WTC11 (cell line): ENCODE measurements around the gene MYO6.

Experiments used
- CTCF ChIP-seq: fragments of 200-600 bp; IDR thresholded peaks from 2 replicates; pipeline ENCODE4 v1.8.0; 2022; ENCODE audit warnings: antibody characterized with exemption
- ELF4 ChIP-seq: sonication (generic); formaldehyde crosslinking; IDR thresholded peaks from 2 replicates; pipeline ENCODE4 v1.8.1; 2022; ENCODE audit warnings: low read depth, mild to moderate bottlenecking, moderate library complexity, missing genetic modification reagents
- FOXK1 ChIP-seq: sonication (generic); formaldehyde crosslinking; IDR thresholded peaks from 2 replicates; pipeline ENCODE4 v1.8.0; 2022; ENCODE audit warnings: mild to moderate bottlenecking, moderate library complexity, missing genetic modification reagents
- FOXP1 ChIP-seq: sonication (generic); formaldehyde crosslinking; IDR thresholded peaks from 2 replicates; pipeline ENCODE4 v1.8.0; 2022; ENCODE audit warnings: missing genetic modification reagents, mild to moderate bottlenecking, moderate library complexity, borderline replicate concordance
- GABPB1 ChIP-seq: sonication (generic); formaldehyde crosslinking; IDR thresholded peaks from 2 replicates; pipeline ENCODE4 v1.8.1; 2023; ENCODE audit warnings: mild to moderate bottlenecking, missing genetic modification reagents
- GRHL2 ChIP-seq: fragments of 250-450 bp; sonication (Bioruptor Pico); IDR thresholded peaks from 2 replicates; pipeline ENCODE4 v1.8.0; 2022; ENCODE audit warnings: mild to moderate bottlenecking, moderate library complexity; ENCODE audit not compliant: insufficient replicate concordance, severe bottlenecking
- JUN ChIP-seq: sonication (generic); formaldehyde crosslinking; IDR thresholded peaks from 2 replicates; pipeline ENCODE4 v1.8.0; 2023; ENCODE audit warnings: mild to moderate bottlenecking, missing genetic modification reagents
- NR3C1 ChIP-seq: sonication (generic); formaldehyde crosslinking; conservative IDR thresholded peaks from 2 replicates; pipeline ENCODE4 v1.8.1; 2023; ENCODE audit warnings: low read depth, mild to moderate bottlenecking, missing genetic modification reagents
- SMAD3 ChIP-seq: sonication (generic); formaldehyde crosslinking; IDR thresholded peaks from 2 replicates; pipeline ENCODE4 v1.8.0; 2022; ENCODE audit warnings: missing genetic modification reagents, mild to moderate bottlenecking, borderline replicate concordance
- SP1 ChIP-seq: sonication (generic); formaldehyde crosslinking; conservative IDR thresholded peaks from 2 replicates; pipeline ENCODE4 v1.8.1; 2022; ENCODE audit warnings: missing genetic modification reagents
- ZNF263 ChIP-seq: sonication (generic); formaldehyde crosslinking; IDR thresholded peaks from 2 replicates; pipeline ENCODE4 v1.8.1; 2022; ENCODE audit warnings: low read depth, mild to moderate bottlenecking, moderate library complexity, missing genetic modification reagents
- ZNF416 ChIP-seq: fragments of 250-450 bp; sonication (Bioruptor Pico); IDR thresholded peaks from 2 replicates; pipeline ENCODE4 v1.9.0; 2021; ENCODE audit warnings: mild to moderate bottlenecking, inconsistent platforms
- TF ChIP-seq, protein P1 (sequence below): sonication (generic); formaldehyde crosslinking; conservative IDR thresholded peaks from 2 replicates; pipeline ENCODE4 v1.8.1; 2022; ENCODE audit warnings: mild to moderate bottlenecking, missing genetic modification reagents
- TF ChIP-seq, protein P2 (sequence below): sonication (generic); formaldehyde crosslinking; IDR thresholded peaks from 2 replicates; pipeline ENCODE4 v1.8.0; 2023; ENCODE audit warnings: missing genetic modification reagents, mild to moderate bottlenecking, borderline replicate concordance

GRCh38 chr6:75794351-75794846 is 45.4 kb downstream of the MYO6 start:
- TF ChIP-seq, protein P1, sequence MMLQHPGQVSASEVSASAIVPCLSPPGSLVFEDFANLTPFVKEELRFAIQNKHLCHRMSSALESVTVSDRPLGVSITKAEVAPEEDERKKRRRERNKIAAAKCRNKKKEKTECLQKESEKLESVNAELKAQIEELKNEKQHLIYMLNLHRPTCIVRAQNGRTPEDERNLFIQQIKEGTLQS (CRISPR knock-in tag), result no peak
- TF ChIP-seq CTCF, result no peak
- no peak for TF ChIP-seq JUN (CRISPR knock-in tag)
- TF ChIP-seq ZNF263 (CRISPR knock-in tag), result no peak
- TF ChIP-seq GABPB1 (CRISPR knock-in tag), result no peak
- TF ChIP-seq SMAD3 (CRISPR knock-in tag), result no peak
- no peak for TF ChIP-seq SP1 (CRISPR knock-in tag)
- no peak for TF ChIP-seq ZNF416 (CRISPR knock-in tag)
- TF ChIP-seq FOXP1 (CRISPR knock-in tag), result no peak
- no peak for TF ChIP-seq GRHL2 (CRISPR knock-in tag)
- TF ChIP-seq, protein P2, sequence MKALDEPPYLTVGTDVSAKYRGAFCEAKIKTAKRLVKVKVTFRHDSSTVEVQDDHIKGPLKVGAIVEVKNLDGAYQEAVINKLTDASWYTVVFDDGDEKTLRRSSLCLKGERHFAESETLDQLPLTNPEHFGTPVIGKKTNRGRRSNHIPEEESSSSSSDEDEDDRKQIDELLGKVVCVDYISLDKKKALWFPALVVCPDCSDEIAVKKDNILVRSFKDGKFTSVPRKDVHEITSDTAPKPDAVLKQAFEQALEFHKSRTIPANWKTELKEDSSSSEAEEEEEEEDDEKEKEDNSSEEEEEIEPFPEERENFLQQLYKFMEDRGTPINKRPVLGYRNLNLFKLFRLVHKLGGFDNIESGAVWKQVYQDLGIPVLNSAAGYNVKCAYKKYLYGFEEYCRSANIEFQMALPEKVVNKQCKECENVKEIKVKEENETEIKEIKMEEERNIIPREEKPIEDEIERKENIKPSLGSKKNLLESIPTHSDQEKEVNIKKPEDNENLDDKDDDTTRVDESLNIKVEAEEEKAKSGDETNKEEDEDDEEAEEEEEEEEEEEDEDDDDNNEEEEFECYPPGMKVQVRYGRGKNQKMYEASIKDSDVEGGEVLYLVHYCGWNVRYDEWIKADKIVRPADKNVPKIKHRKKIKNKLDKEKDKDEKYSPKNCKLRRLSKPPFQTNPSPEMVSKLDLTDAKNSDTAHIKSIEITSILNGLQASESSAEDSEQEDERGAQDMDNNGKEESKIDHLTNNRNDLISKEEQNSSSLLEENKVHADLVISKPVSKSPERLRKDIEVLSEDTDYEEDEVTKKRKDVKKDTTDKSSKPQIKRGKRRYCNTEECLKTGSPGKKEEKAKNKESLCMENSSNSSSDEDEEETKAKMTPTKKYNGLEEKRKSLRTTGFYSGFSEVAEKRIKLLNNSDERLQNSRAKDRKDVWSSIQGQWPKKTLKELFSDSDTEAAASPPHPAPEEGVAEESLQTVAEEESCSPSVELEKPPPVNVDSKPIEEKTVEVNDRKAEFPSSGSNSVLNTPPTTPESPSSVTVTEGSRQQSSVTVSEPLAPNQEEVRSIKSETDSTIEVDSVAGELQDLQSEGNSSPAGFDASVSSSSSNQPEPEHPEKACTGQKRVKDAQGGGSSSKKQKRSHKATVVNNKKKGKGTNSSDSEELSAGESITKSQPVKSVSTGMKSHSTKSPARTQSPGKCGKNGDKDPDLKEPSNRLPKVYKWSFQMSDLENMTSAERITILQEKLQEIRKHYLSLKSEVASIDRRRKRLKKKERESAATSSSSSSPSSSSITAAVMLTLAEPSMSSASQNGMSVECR (CRISPR knock-in tag), result no peak
- TF ChIP-seq NR3C1 (CRISPR knock-in tag), result no peak
- no peak for TF ChIP-seq FOXK1 (CRISPR knock-in tag)
- TF ChIP-seq ELF4 (CRISPR knock-in tag), result no peak
